NCI-H2171 (cell line): Measurements from ENCODE around the gene GPRIN2.
"Not testable (repeated sequence)": the region's sequence is repeated elsewhere in the genome, so short reads cannot be mapped to it uniquely, and the experiment has no call there.

Source experiments
- DNase-seq: peaks from one replicate; lab custom pipeline; 2025; lab: John Stamatoyannopoulos, UW

GPRIN2 gene

GRCh38 chr10:46556515-46557318 lies at the start of gene GPRIN2:
Gene GPRIN2 (minus strand): TSS chr10:46556658. CDS start chr10:46550736, 5,922 bp downstream.
- peak; percentile 7 for DNase-seq

DNA sequence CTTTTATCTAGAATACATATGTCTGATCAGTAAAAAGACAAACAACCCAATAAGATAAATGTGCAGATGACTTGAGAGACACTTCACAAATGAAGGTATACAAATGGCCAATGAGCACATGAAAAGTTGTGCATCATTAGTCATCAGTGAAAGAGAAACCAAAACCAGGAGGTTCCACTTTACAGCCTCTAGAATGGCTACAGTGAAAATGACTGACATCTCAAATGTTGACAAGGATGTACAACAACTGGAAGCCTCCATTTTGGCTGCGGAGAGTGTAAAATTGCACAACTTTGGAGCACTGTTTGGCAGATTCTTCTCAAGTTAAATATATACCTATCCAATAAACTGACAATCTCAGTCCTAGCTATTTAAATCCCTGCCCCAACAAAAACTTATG lies 44.1 kb upstream of the GPRIN2 start:
- DNase-seq = not testable (repeated sequence)

- not testable (repeated sequence) for DNase-seq
These were observed 41.3 kb upstream of the GPRIN2 start for GRCh38 chr10:46597616-46598246.

GRCh38 chr10:46596570-46596969 lies 40.1 kb upstream of the GPRIN2 start:
- DNase-seq = not testable (repeated sequence)

GRCh38 chr10:46594453-46595063 lies 38.1 kb upstream of the GPRIN2 start:
- not testable (repeated sequence) for DNase-seq

- not testable (repeated sequence) for DNase-seq
These were observed 36.8 kb upstream of the GPRIN2 start for GRCh38 chr10:46593307-46593706.

GRCh38 chr10:46591053-46591452 lies 34.6 kb upstream of the GPRIN2 start:
- DNase-seq = not testable (repeated sequence)

GRCh38 chr10:46589589-46589988 lies 33.1 kb upstream of the GPRIN2 start:
- not testable (repeated sequence) for DNase-seq

GRCh38 chr10:46588221-46588620 lies 31.8 kb upstream of the GPRIN2 start:
- not testable (repeated sequence) for DNase-seq

DNA sequence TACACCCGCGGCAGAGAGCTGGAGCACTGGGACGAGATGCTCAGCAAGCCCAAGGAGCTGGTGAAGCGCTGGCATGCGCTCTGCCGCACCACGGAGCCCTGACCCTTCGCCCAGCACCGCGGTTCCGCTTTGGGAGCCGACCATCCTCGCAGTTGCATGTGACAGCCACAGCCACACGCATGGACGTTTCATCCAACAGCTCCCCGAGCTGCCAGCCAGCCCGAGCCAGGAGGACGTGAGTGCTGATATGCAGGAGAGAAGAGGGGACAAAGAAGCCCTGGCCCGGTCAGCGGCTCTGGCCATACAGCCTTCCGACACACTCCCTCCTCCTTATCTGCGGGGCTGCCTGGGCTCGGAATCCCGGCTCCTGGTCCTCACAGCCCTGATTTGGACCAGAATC lies 31.1 kb upstream of the GPRIN2 start:
- DNase-seq = not testable (repeated sequence)

GRCh38 chr10:46585246-46585645 lies 28.8 kb upstream of the GPRIN2 start:
- not testable (repeated sequence) for DNase-seq

DNA sequence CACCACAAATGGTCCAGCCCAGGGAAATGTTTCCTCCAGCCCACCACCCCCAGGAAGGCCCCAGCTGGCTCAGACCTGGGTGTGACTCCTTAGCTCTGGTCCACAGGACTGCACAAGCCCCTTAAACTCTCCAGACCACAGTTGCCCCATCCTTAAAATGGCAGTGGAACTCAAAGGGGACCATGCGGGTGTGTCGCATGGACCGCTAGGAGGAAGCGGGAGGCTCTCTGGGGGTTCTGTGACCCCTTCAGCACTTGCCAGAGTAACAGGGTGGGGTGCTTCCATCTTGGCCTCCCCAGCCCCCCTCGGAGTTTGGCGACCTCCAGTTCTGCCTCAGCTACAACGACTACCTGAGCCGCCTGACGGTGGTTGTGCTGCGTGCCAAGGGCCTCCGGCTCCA lies 27.7 kb upstream of the GPRIN2 start:
- not testable (repeated sequence) for DNase-seq

DNA sequence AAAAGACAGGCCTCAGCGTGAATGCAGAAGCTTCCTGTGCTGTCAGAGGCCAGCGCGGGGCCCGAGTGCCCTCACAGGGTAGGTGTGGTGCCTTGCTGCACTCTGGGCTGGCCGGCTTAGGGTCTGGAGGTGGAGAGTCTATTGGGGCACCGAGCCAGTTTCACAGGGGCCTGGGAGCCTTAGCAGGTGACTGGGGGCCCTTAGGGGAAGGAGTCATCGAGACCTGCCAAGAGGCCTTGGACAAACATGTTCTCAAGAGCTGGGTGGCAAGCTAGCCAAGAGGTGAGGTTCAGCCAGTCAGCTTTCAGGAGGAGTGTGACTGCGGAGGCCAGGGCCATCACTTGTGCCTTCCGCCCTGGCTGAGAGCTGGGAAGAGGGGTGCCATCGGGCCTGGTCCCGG lies 26.1 kb upstream of the GPRIN2 start:
- DNase-seq = not testable (repeated sequence)

DNA sequence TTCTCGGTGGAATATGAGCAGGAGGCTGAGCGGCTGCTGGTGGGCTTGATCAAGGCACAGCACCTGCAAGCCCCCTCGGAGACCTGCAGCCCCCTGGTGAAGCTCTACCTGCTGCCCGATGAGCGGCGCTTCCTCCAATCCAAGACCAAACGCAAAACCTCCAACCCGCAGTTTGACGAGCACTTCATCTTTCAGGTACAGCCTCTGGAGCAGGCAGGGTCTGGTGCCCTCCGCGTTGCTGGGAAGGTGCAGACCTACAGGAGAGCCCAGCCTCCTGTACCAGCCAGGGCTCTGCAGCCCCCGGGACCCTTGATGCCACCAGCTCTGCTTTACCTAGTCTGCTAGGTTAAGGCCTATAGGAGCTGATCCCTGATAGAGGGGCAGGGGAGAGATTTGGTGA lies 25.5 kb upstream of the GPRIN2 start:
- not testable (repeated sequence) for DNase-seq

GRCh38 chr10:46579378-46579777 lies 22.9 kb upstream of the GPRIN2 start:
- not testable (repeated sequence) for DNase-seq

GRCh38 chr10:46578474-46579178 lies 22.2 kb upstream of the GPRIN2 start, which contains the start of gene SYT15:
Gene SYT15 (plus strand): TSS chr10:46579128. CDS start chr10:46579169, 41 bp downstream.
- not testable (repeated sequence) for DNase-seq

GRCh38 chr10:46577624-46578473 lies 21.4 kb upstream of the GPRIN2 start:
- DNase-seq = not testable (repeated sequence)

GRCh38 chr10:46573884-46574283 lies 17.4 kb upstream of the GPRIN2 start:
- DNase-seq = not testable (repeated sequence)

- not testable (repeated sequence) for DNase-seq
These were observed 16.9 kb upstream of the GPRIN2 start for GRCh38 chr10:46573314-46573713.

DNA sequence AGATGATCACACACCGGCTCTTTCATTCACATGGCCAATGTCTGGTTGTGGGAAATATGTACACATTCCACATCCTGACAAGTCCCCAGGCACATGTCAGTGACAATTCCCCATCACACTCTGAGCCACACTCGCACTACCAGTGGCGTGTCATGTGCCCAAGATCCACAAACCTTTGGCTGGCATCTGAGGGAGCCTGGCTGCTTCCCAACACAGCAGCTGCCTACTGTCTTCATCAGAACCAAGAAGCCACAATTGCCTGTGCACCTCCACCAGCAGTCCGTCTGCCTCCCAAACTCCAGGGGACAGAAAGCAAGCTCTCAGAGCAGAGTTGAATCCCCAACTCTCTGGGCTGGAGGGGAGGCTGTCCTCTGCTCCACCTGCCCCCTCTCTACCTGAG lies 16.3 kb upstream of the GPRIN2 start:
- not testable (repeated sequence) for DNase-seq

- DNase-seq = not testable (repeated sequence)
These were observed 14.2 kb upstream of the GPRIN2 start for GRCh38 chr10:46570655-46571054.
